GM08714 (cell line): ENCODE results near the gene PLPP3.
A peak's percentile ranks its signal among the peaks of the same experiment; 100 is the strongest.

Source experiments
- H3K4me3 ChIP-seq: fragments of 200-500 bp; sonication (Bioruptor generic); 2 replicates; pipeline ENCODE4 v1.5.1; 2014; ENCODE audit warnings: mild to moderate bottlenecking, low read length, inconsistent platforms
- ZNF274 ChIP-seq: IDR thresholded peaks from 2 replicates; pipeline ENCODE4 v1.6.1; 2012; ENCODE audit warnings: mild to moderate bottlenecking, low read depth, low read length

PLPP3 gene

DNA sequence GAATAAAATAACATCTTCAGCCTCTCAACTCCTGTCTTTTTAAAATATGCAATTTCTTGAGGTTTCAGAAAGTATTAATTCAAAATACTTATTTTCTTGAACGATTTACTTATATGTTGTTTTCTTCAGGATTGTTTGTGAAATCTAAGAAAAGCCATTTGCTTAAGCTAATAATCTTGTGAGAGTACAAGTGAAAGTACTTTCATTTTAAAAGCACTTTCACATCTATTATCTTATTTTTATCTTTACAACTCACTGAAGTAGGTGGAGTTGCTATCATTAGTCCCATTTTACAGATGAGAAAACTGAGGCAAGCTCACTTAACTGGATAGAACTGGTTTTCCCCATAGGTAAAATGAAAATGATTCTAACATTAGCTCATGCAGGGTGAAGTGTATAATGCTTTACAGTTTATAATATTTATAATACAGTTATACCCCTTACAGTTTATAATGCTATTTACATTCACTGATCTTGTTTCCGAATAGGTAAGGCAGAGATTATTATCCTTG lies 4.7 kb upstream of the PLPP3 start:
- no peak for TF ChIP-seq ZNF274
- no peak overlapping the region for H3K4me3 ChIP-seq

DNA sequence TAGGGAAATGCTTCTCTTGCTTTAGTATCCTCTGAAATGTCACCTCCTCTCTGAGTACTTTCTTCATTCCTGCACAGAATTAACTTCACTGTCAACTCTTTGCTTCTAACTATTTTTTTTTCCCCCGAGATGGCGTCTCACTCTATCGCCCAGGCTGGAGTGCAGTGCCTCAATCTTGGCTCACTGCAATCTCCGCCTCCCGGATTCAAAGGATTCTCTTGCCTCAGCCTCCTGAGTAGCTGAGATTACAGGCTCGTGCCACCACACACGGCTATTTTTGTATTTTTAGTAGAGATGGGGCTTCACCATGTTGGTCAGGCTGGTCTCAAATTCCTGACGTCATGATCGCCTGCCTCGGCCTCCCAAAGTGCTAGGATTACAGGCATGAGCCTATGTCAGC lies 1.4 kb upstream of the PLPP3 start:
- no peak overlapping the region for H3K4me3 ChIP-seq
- TF ChIP-seq ZNF274 = no peak

DNA sequence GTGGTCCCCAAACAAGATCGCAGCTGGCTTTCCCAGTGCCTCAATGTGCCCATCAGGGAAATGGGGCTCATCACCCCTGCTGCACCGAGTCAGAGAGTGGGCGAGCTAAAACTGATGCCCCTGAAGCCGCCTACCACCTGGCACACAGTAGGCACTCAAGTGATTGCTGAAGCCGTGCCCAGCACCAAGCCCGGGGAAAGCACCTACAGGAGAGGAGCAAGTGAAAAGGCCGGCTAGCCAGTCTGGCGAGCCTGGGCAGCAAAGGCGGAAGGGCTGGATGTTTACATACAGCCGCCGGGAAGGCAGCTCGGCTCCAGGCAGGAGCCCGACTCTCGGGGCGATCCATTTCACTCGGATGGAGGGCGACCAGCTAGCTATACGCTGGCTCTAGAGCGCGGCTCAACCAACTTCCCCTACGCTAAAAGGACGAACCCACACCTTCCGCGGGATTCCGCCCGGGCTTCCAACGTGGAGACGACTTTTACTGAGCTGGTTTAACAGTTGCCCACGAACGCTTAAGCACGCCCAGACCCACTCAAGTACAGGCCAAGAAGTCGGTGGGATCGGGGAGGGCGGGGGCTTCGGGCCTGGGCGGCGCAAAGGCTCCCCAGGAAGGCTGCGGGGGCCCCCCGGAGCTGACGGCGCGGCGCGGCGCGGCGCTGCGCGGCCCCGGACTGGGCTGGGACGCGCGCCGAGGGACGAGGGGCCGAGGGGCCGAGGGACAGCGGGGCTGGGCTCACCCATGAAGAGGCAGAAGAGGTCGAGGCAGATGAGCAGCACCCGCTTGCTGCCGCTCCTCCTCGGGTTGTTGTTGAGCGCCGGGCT lies 1.0 kb downstream of the PLPP3 start:
- TF ChIP-seq ZNF274 = no peak

DNA sequence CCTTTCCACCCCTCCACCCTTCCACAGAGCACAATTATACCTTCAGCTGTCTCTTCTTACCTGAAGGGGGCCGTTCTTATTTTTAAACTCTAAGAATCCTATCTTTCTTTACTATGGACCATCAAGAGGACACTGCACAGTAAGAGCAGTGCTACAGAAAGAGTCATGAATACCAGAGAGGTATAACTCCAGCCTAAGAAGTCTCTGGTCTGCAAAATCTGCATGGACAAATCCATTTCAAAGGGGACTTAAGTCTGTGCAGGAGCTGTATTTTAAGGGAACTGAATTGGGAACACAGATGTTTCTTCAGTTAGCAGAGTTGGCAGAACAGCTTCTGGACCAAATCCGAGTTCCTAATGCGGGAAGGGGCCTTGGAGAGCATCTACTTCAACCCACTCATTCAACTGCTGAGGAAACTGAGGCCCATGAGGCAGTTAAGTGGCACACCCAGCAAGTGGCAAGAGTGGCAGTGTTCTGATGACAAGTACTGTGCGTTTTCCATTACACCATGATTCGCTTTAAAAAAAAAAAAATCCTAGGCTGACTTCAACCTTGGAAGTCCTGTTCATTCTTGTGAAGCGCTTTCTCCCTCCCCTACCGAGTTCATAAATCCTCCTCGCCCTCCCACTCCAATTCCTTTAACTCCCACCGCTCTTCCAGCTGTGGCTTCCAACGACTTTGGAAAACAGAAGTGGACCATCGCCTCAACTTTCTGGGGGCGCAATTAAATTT lies 1.8 kb downstream of the PLPP3 start:
- H3K4me3 ChIP-seq = peak overlapping the region; percentile 58; the same call in 1 of the 2 replicates

More for the DNA sequence above, 1.0 kb downstream of the PLPP3 start:
- H3K4me3 ChIP-seq = peak overlapping the region; percentile 58

DNA sequence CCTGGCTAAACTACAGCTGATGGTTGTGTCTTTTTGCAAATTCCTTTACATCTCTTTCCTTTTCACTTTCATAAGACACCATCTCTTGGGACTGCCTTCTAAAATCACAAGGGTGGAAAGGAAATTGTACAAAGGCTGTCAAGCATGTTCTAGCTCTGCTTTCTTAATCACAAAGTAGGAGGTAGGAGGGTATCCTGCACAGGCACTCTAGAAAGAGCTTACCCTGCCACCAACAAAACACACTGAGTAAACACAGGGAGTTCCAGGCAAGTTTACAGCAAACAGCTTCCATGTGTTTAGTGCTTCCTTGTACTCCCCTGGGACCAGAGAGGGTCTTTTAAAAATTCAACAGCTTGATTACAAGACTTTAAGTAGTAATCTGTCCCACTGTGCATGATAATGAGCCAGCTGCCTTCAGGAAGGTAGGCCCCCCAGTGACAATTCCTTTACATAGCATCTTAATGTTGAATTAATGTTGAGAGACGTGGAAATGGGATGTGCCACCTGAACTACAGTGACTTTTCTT lies 2.4 kb downstream of the PLPP3 start:
- no peak overlapping the region; the same call in 1 of the 2 replicates for H3K4me3 ChIP-seq

More for the DNA sequence above, 1.8 kb downstream of the PLPP3 start:
- no peak for TF ChIP-seq ZNF274

DNA sequence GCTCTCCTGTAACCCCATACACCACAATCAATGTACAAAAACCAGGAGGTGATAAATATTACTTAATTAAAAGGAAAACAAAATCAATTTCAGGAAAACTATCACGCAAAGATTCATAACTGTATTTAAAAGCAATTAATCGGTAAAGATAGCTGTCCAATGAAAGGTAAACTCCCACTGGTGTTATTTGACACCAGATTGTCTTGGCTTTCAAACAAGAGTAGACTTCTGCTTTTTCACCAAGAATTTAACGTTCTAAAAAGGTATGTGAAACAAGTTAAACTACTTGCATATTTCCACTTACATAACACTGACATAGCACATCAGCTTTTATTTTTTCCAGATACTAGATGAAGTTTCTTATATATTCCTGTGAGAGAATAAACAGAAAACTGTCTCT lies 3.5 kb downstream of the PLPP3 start:
- no peak for TF ChIP-seq ZNF274
- no peak overlapping the region; the same call in 1 of the 2 replicates for H3K4me3 ChIP-seq

More for the DNA sequence above, 2.4 kb downstream of the PLPP3 start:
- no peak for TF ChIP-seq ZNF274

DNA sequence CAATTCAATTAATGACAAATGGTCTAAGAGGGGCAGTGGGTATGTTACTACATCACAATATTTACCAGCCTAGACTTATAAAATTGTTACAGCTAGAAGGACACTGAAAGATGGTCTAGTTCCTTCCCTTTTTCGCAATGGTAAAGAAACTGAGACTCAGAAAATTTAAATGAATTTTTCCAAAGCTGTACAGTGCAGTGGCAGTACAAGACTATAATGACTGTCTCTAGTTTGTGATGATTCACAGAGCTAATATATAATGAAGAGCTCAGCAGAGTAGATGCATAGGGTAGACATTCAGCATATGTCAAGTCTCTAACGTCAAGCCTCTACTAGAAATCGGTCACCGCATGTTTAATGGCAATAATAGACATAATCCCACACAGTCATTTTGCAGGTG lies 4.6 kb downstream of the PLPP3 start:
- H3K4me3 ChIP-seq = no peak overlapping the region
- no peak for TF ChIP-seq ZNF274

DNA sequence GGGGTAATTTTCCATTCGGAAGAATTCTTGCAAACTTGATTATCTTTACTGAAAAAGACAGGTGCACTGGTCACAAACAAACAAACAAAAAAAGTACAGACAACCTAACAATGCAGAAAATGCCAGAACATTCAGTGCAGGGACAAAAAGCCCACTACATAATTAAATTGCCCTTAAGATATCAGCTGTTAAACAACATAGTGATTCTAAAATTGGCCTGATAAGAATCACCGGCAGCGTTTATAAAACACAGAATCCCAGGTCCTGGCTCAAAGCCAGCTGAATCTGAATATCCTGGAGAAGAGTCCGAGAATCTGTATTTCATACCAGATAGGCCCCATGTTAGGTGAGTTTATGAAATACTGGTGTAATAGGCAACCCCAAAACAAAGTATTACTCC lies 6.1 kb downstream of the PLPP3 start:
- H3K4me3 ChIP-seq = no peak overlapping the region
- TF ChIP-seq ZNF274 = no peak

DNA sequence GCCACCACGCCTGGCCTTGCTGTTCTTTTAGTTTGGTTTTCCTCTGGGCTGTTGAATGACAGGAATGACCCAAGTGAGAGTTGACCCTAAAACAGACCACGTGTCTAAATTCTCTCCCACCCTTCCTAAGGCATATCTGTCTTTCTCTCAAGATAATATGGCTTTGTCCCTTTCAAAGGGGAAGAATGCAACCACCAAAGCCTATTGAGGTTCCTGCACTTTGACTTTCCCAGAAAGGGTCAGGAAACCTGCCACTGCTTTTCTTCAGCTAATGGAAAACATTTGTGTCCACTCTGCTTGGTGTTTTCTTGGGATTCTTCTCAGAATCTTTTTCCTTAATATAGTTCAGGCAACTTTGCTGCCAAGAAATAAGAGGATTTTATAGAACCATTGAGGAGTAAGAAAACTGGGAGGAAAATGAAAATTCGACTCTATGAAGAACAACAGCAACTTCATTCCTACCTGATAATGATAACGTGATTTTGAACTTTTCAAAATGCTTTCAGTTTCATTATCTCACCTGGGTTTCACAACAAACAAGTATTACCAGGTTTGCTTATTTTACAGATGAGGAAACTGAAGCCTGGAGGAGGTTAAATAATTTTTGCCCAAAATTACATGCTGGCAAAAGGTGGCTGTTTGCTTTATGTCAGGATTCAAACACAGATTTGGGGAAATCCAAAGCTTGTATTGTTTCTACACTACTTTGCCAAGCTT lies 6.9 kb downstream of the PLPP3 start:
- no peak overlapping the region for H3K4me3 ChIP-seq
- no peak for TF ChIP-seq ZNF274

DNA sequence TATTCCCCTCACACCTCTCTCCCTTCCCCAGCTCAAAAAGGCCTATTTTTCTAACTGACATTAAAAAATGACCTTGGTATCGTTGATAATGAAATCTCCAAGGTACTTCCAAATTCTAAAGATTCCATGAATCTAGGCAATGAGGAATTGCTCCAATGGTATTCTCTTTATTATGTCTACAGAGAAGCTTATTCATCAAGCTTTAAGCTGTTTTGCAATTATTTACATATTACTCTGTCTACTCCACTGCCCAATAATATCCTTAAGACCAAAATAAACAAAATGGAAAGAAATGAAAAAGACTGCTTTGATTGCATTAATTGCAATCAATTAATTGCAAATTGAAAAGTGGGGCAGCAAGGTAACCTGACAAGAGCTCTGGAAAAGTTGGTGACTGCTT lies 7.9 kb downstream of the PLPP3 start:
- TF ChIP-seq ZNF274 = no peak
- no peak overlapping the region for H3K4me3 ChIP-seq

DNA sequence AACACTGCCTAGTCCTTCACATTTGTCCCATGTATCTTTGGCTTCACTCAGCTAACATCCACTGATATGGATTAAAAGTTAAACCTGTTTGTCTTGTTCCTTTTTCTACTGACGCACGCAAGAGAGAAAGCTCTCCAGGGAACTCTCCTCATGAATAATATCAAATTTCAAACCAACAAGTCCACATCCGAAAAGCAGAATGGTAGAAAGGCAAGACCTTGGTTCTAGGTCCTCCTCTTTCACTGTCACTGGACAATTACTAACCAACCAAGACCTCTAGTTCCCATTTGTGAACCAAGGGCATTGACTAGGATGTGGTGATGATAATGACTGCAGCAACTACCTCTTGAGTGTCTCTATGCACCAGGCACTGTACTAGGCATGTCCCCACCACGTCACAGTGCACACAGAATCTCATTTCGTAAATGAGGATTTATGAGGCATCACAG lies 8.4 kb downstream of the PLPP3 start:
- no peak overlapping the region for H3K4me3 ChIP-seq

DNA sequence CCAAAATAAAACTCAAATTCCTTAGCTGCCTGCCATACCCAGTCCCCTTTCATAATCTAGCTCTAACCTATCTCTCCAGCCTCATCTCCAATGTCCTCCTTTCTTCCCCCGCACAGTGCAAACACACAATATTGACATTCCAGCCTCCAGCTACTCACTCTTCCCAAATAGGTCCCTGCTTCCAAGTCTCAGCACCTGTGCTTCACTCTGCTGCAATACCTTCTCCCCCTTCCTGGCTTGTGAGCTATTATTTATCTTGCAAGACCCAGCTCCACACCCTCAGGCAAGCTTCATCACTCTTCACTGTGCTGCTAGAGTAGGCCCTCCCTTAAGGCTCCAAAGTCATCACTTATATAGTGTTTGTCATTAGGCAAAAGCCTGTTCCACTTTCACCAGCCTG lies 9.7 kb downstream of the PLPP3 start:
- no peak for TF ChIP-seq ZNF274
- no peak overlapping the region for H3K4me3 ChIP-seq

More for the DNA sequence above, 8.4 kb downstream of the PLPP3 start:
- TF ChIP-seq ZNF274 = no peak

DNA sequence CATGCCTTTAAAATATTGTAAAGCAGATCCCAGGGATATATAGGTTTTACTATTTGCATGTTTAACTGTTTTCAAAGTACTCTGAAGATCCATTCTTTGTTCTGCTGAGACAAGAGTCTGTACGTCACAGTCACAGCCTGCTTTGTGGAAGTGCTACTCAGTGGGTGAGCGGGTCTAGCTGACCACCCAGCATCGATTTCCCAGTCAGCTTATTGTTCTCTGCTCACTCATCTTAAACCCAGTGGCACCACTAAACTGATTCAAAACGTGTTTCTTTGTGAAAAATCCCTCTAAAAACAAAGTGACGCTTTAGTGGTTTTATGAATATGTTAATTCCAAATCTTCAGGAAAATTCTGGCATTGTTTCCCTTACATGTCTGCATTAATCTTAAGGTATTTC lies 12.4 kb downstream of the PLPP3 start:
- no peak for TF ChIP-seq ZNF274
- no peak overlapping the region for H3K4me3 ChIP-seq

DNA sequence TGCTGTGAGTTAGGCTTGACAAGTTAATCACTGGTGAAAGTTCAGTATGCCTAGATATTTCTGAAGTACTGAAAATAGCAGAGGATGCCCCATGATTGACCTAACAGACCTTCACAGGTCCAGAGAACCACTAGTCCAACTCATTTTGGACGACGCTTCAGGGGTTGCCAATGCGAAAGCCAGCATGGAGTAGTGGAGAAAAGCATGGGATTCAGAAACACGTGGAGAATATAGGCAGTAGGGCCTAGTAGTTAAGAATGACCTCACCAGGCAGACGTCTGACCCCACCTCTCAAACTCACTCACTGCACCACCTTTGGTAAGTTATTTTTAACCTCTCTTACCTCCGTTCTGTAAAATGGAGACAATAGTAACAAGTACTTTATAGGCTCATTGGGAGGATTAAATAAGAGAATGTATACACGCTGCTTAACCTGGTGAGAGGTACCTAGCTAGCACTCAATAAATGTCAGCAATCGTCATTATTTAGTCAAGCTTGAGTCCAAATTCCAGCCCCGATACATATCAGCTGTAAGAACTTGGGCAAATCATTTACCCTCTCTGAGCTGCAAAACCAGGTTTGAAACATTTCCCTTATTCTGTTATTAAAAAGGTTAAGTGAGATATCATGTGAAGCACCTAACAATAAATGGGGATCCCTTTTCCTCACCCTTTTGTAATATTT lies 13.2 kb downstream of the PLPP3 start:
- H3K4me3 ChIP-seq = no peak overlapping the region
- TF ChIP-seq ZNF274 = no peak
